Spleen (tissue), 7 donors: ENCODE results near the gene KCNQ5.

ENCODE experiments used
- POLR2A ChIP-seq, 3 donors: fragments of 450-650 bp; IDR thresholded peaks; one replicate each; pipeline ENCODE4 v1.5.1; 2017; ENCODE audit warnings: antibody characterized with exemption in 3 of 3, mild to moderate bottlenecking in 1 of 3
- POLR2AphosphoS5 ChIP-seq, 3 donors: sonication (generic); formaldehyde crosslinking; IDR thresholded peaks; one replicate each; pipeline ENCODE4 v1.5.1; 2017; ENCODE audit warnings: antibody characterized with exemption in 3 of 3
- TF ChIP-seq, protein P1 (sequence below), 11 experiments: fragments of 200-600 bp in 7 of 11; fragments of 450-650 bp in 4 of 11; sonication (generic) in 4 of 11; IDR thresholded peaks in 8 of 11; conservative IDR thresholded peaks in 3 of 11; 1 replicate in 7 of 11; 2 replicates in 4 of 11; pipeline versions ENCODE4 v1.4.0 to v1.8.0; 2016 to 2021; ENCODE audit warnings: antibody characterized with exemption in 11 of 11, inconsistent platforms in 4 of 11, mild to moderate bottlenecking in 1 of 11
- donor health status: DM: no; HTN: no; CAD: no; lungs with moderate emphysema.
- donor health status: DM: no; HTN: no; CAD: no.
- donor health status: DM: no; HTN: no; CAD: no.

DNA sequence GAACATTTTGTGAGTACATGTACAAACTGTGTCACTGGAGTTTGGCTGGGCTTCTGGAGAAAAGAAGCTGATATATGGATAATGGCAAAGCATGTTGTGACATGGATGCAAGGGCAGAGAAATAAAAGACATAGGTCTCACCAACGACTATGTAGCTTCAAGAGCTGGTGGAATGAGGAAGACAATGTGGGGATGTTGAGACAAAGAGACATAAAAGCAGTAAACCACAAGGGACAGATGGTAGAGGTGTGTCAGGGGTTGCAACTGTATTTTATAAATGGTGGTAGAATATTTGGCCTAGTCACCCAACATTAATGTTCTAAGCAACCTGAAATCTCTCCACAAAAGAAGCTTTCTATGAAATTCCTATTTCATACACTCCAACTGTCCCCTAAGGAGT is 199.0 kb downstream of the KCNQ5 start:
- TF ChIP-seq, protein P1, sequence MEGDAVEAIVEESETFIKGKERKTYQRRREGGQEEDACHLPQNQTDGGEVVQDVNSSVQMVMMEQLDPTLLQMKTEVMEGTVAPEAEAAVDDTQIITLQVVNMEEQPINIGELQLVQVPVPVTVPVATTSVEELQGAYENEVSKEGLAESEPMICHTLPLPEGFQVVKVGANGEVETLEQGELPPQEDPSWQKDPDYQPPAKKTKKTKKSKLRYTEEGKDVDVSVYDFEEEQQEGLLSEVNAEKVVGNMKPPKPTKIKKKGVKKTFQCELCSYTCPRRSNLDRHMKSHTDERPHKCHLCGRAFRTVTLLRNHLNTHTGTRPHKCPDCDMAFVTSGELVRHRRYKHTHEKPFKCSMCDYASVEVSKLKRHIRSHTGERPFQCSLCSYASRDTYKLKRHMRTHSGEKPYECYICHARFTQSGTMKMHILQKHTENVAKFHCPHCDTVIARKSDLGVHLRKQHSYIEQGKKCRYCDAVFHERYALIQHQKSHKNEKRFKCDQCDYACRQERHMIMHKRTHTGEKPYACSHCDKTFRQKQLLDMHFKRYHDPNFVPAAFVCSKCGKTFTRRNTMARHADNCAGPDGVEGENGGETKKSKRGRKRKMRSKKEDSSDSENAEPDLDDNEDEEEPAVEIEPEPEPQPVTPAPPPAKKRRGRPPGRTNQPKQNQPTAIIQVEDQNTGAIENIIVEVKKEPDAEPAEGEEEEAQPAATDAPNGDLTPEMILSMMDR (IDR thresholded peaks at IDR 0.05 in 8 of 11, conservative IDR thresholded peaks at IDR 0.05 in 3 of 11) = no peak
- TF ChIP-seq POLR2AphosphoS5 (IDR thresholded peaks at IDR 0.05) (no peak), POLR2A (IDR thresholded peaks at IDR 0.05) (no peak)
